HCT116 (cell line): ENCODE measurements around the gene CRYGA. TPM values are rescaled to one million over a fixed set of nuclear protein-coding genes. Genes with fewer than 3 reads are reported as not detected.

Experiments
- ATAC-seq: fragments of 200-7000 bp; cut with Tn5 transposase; 2 replicates; pipeline ENCODE4 v1.9.1; 2020; ENCODE audit warnings: mild to moderate bottlenecking, moderate library complexity
- BruUV-seq: library from RNA; stranded (reverse); fragments of 400-500 nt; replicated peaks from 2 replicates; lab custom pipeline; 2021; lab: Mats Ljungman, UMichigan
- CTCF ChIA-PET: fragments of 300-600 bp; sonication (Branson Sonifier 250); formaldehyde crosslinking; loops from one replicate; lab custom pipeline; 2021; ENCODE audit warnings: antibody characterized with exemption; lab: Charles Lee
- POLR2A ChIA-PET: fragments of 300-600, 350-600 bp; sonication (Branson Sonifier 250); formaldehyde crosslinking; loops from one replicate; lab custom pipeline; 2021; ENCODE audit warnings: antibody characterized with exemption; lab: Charles Lee
- RAD21 ChIA-PET, 2 experiments: fragments of 300-600 bp; sonication (Branson Sonifier 250); formaldehyde crosslinking; loops; one replicate each; lab custom pipeline; 2023; ENCODE audit warnings: low total read pairs in 2 of 2; ENCODE audit not compliant: uncharacterized antibody in 2 of 2, unreplicated experiment in 2 of 2, low non-redundant PET in 1 of 2; lab: Charles Lee
- DNase-seq: peaks from one replicate; pipeline ENCODE4 v3.0.0-alpha.2; 2010; ENCODE audit warnings: low read depth, low spot score
- H2AFZ ChIP-seq: fragments of 200-600 bp; shearing (Covaris generic), sonication (generic); 2 replicates; pipeline ENCODE4 v1.6.1; 2017; ENCODE audit warnings: low read depth, mixed run types, mixed read lengths, antibody characterized with exemption, low read length; ENCODE audit not compliant: poor library complexity, severe bottlenecking
- H3K27ac ChIP-seq: 2 replicates; pipeline ENCODE4 v1.5.1; 2012; ENCODE audit warnings: low read depth, low read length
- H3K27me3 ChIP-seq: fragments of 200-600 bp; sonication (generic); 2 replicates; pipeline ENCODE4 v1.6.1; 2016; ENCODE audit warnings: mixed run types, low read length, mixed read lengths; ENCODE audit not compliant: insufficient read depth
- H3K36me3 ChIP-seq, 2 experiments: fragments of 200-500 bp in 1 of 2; fragments of 200-600 bp in 1 of 2; sonication (Bioruptor generic) in 1 of 2; sonication (generic) in 1 of 2; 2 replicates each; pipeline versions ENCODE4 v1.5.1 to v1.6.1; 2014 to 2016; ENCODE audit warnings: low read length in 2 of 2, inconsistent platforms in 1 of 2, mixed read lengths in 1 of 2, mixed run types in 1 of 2; ENCODE audit not compliant: insufficient read depth in 2 of 2, control insufficient read depth in 1 of 2
- H3K4me1 ChIP-seq, 2 experiments: fragments of 200-600 bp in 1 of 2; sonication (generic) in 1 of 2; 2 replicates each; pipeline versions ENCODE4 v1.5.1 to v1.6.1; 2012 to 2017; ENCODE audit warnings: low read length in 2 of 2, inconsistent platforms in 1 of 2, mild to moderate bottlenecking in 1 of 2, mixed read lengths in 1 of 2, mixed run types in 1 of 2, moderate library complexity in 1 of 2; ENCODE audit not compliant: insufficient read depth in 2 of 2, control insufficient read depth in 1 of 2
- H3K4me2 ChIP-seq: fragments of 200-600 bp; sonication (generic); 2 replicates; pipeline ENCODE4 v1.6.1; 2017; ENCODE audit warnings: mixed run types, low read length, mixed read lengths
- H3K4me3 ChIP-seq, 2 experiments: fragments of 200-600 bp in 1 of 2; sonication (generic) in 1 of 2; replicated peaks in 1 of 2; 2 replicates each; pipeline ENCODE4 v1.5.1; 2011 to 2016; ENCODE audit warnings: low read length in 2 of 2, control low read depth in 1 of 2, low read depth in 1 of 2, mild to moderate bottlenecking in 1 of 2, mixed read lengths in 1 of 2, mixed run types in 1 of 2
- H3K79me2 ChIP-seq: fragments of 200-600 bp; sonication (generic); 2 replicates; pipeline ENCODE4 v1.6.1; 2017; ENCODE audit warnings: mild to moderate bottlenecking, mixed run types, low read length, moderate library complexity, mixed read lengths; ENCODE audit not compliant: insufficient read depth
- H3K9ac ChIP-seq: fragments of 200-600 bp; sonication (generic); 2 replicates; pipeline ENCODE4 v1.6.1; 2016; ENCODE audit warnings: low read length, mixed read lengths
- H3K9me2 ChIP-seq: fragments of 200-600 bp; sonication (generic), shearing (Covaris generic); 2 replicates; pipeline ENCODE4 v1.6.1; 2017; ENCODE audit warnings: mixed run types, mild to moderate bottlenecking, moderate library complexity; ENCODE audit not compliant: insufficient read depth
- H3K9me3 ChIP-seq, 2 experiments: fragments of 200-500 bp in 1 of 2; fragments of 200-600 bp in 1 of 2; sonication (Bioruptor generic) in 1 of 2; sonication (generic) in 1 of 2; 2 replicates each; pipeline ENCODE4 v1.6.1; 2014 to 2017; ENCODE audit warnings: low read length in 2 of 2, mixed read lengths in 2 of 2, inconsistent platforms in 1 of 2, low read depth in 1 of 2, mild to moderate bottlenecking in 1 of 2, mixed run types in 1 of 2, moderate library complexity in 1 of 2; ENCODE audit not compliant: control insufficient read depth in 1 of 2, insufficient read depth in 1 of 2
- H4K20me1 ChIP-seq: fragments of 200-600 bp; sonication (generic), shearing (Covaris generic); 2 replicates; pipeline ENCODE4 v1.6.1; 2017; ENCODE audit warnings: mixed run types, mild to moderate bottlenecking, moderate library complexity; ENCODE audit not compliant: insufficient read depth
- ATF3 ChIP-seq: IDR thresholded peaks from 2 replicates; pipeline ENCODE4 v1.6.1; 2012
- CEBPB ChIP-seq: IDR thresholded peaks from 2 replicates; pipeline ENCODE4 v1.6.1; 2012; ENCODE audit warnings: low read depth
- EGR1 ChIP-seq: IDR thresholded peaks from 2 replicates; pipeline ENCODE4 v1.6.1; 2012; ENCODE audit warnings: low read depth
- ELF1 ChIP-seq: IDR thresholded peaks from 2 replicates; pipeline ENCODE4 v1.6.1; 2012; ENCODE audit warnings: low read depth, borderline replicate concordance
- EZH2 ChIP-seq: fragments of 200-600 bp; sonication (generic); IDR thresholded peaks from 2 replicates; pipeline ENCODE4 v1.6.1; 2017; ENCODE audit warnings: antibody characterized with exemption, mixed run types
- EZH2phosphoT487 ChIP-seq: fragments of 200-600 bp; IDR thresholded peaks from 2 replicates; pipeline ENCODE4 v1.6.1; 2018; ENCODE audit warnings: antibody characterized with exemption, borderline replicate concordance
- FOSL1 ChIP-seq: IDR thresholded peaks from 2 replicates; pipeline ENCODE4 v1.6.1; 2012; ENCODE audit warnings: low read depth
- JUND ChIP-seq: IDR thresholded peaks from 2 replicates; pipeline ENCODE4 v1.6.1; 2012
- MAX ChIP-seq: IDR thresholded peaks from 2 replicates; pipeline ENCODE4 v1.6.1; 2012
- POLR2A ChIP-seq: IDR thresholded peaks from 2 replicates; pipeline ENCODE4 v1.7.0; 2011; ENCODE audit warnings: borderline replicate concordance; ENCODE audit not compliant: insufficient read depth, insufficient read length; ENCODE audit errors: extremely low read depth
- POLR2AphosphoS5 ChIP-seq: IDR thresholded peaks from 2 replicates; pipeline ENCODE4 v1.6.1; 2011; ENCODE audit warnings: mild to moderate bottlenecking, low read depth, low read length, moderate library complexity
- RAD21 ChIP-seq: IDR thresholded peaks from 2 replicates; pipeline ENCODE4 v1.6.1; 2012; ENCODE audit warnings: low read depth, mild to moderate bottlenecking
- SP1 ChIP-seq: IDR thresholded peaks from 2 replicates; pipeline ENCODE4 v1.6.1; 2012; ENCODE audit warnings: low read depth
- SRF ChIP-seq: IDR thresholded peaks from 2 replicates; pipeline ENCODE4 v1.6.1; 2012; ENCODE audit warnings: low read depth
- TCF7L2 ChIP-seq: IDR thresholded peaks from 2 replicates; pipeline ENCODE4 v1.7.0; 2011; ENCODE audit warnings: borderline replicate concordance, inconsistent platforms; ENCODE audit not compliant: insufficient read depth, insufficient read length; ENCODE audit errors: extremely low read depth
- YY1 ChIP-seq: IDR thresholded peaks from 2 replicates; pipeline ENCODE4 v1.6.1; 2011; ENCODE audit warnings: low read length, low read depth, moderate library complexity, mild to moderate bottlenecking; ENCODE audit not compliant: insufficient replicate concordance; ENCODE audit errors: extremely low read depth
- ZFX ChIP-seq: fragments of 450-650 bp; IDR thresholded peaks from 2 replicates; pipeline ENCODE4 v1.6.1; 2017
- ZNF274 ChIP-seq: fragments of 200-500 bp; sonication (Bioruptor generic); IDR thresholded peaks from 2 replicates; pipeline ENCODE4 v1.6.1; 2014; ENCODE audit warnings: mild to moderate bottlenecking, low read depth, low read length, inconsistent platforms
- intact Hi-C: fragments of 100-400 bp; cut with micrococcal nuclease; formaldehyde crosslinking; loops from 2 replicates; pipeline ENCODE4 v1.10.0; 2022
- total RNA-seq: library from RNA; stranded (reverse); gene quantifications from one replicate; pipeline ENCODE4 v1.2.1, GENCODE V29; 2021; ENCODE audit not compliant: unreplicated experiment
- TF ChIP-seq, protein P1 (sequence below): IDR thresholded peaks from 2 replicates; pipeline ENCODE4 v1.6.1; 2011; ENCODE audit warnings: mild to moderate bottlenecking, low read length, moderate library complexity; ENCODE audit not compliant: insufficient replicate concordance; ENCODE audit errors: extremely low read depth
- TF ChIP-seq, protein P2 (sequence below), 3 experiments: fragments of 200-600 bp in 1 of 3; sonication (generic) in 1 of 3; IDR thresholded peaks in 2 of 3; conservative IDR thresholded peaks in 1 of 3; 2 replicates each; pipeline ENCODE4 v1.5.1; 2012 to 2017; ENCODE audit warnings: low read depth in 2 of 3, low read length in 2 of 3, antibody characterized with exemption in 1 of 3, borderline replicate concordance in 1 of 3, control low read depth in 1 of 3, mild to moderate bottlenecking in 1 of 3, mixed read lengths in 1 of 3, mixed run types in 1 of 3, moderate library complexity in 1 of 3; ENCODE audit not compliant: insufficient read depth in 1 of 3

The CRYGA gene
- total RNA-seq, 1 experiment from 2014 or later, result not detected

DNA sequence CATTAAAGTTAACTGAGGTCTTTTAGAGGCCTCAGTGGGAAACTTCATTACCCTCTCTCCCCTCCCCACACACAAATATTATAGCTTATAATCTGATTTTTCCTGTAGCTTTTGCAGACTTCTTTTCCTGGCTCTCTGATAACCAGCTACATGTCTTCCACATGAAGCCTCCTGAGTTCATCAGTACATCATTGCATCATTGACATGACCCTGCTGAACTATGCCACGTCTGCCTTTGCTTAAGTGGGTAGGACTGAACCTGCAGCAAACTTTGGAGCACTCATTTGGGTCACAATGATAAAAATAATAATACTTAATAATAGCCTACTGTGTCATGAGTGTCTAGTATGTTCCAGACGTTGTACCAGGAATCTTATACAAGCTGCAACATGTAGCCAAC, 7.0 kb downstream of the CRYGA start:
- DNase-seq (no peak), ATAC-seq (no peak)
- Histone ChIP-seq H2AFZ (no peak overlapping the region), H3K4me2 (no peak overlapping the region), H3K27me3 (no peaks in the 10 kb centered on the region), H4K20me1 (no peaks in the 10 kb centered on the region), H3K79me2 (no peaks in the 10 kb centered on the region), H3K4me3 (no peak overlapping the region), H3K9me2 (no peaks in the 10 kb centered on the region), H3K27ac (no peak overlapping the region), H3K9me3 (no peaks in the 10 kb centered on the region), H3K4me1 (no peaks in the 10 kb centered on the region), H3K36me3 (no peaks in the 10 kb centered on the region), H3K9ac (no peak overlapping the region)
- ChIA-PET RAD21 (no interaction called here), CTCF (no interaction called here), POLR2A (no interaction called here)
- TF ChIP-seq ZFX (no peak), EZH2 (no peak), CEBPB (no peak), ELF1 (no peak), POLR2A (no peak), ZNF274 (no peak), EZH2phosphoT487 (no peak), JUND (no peak), RAD21 (no peak), YY1 (no peak), FOSL1 (no peak), ATF3 (no peak), SRF (no peak), POLR2AphosphoS5 (no peak), TCF7L2 (no peak), SP1 (no peak), EGR1 (no peak), MAX (no peak)
- TF ChIP-seq, protein P1, sequence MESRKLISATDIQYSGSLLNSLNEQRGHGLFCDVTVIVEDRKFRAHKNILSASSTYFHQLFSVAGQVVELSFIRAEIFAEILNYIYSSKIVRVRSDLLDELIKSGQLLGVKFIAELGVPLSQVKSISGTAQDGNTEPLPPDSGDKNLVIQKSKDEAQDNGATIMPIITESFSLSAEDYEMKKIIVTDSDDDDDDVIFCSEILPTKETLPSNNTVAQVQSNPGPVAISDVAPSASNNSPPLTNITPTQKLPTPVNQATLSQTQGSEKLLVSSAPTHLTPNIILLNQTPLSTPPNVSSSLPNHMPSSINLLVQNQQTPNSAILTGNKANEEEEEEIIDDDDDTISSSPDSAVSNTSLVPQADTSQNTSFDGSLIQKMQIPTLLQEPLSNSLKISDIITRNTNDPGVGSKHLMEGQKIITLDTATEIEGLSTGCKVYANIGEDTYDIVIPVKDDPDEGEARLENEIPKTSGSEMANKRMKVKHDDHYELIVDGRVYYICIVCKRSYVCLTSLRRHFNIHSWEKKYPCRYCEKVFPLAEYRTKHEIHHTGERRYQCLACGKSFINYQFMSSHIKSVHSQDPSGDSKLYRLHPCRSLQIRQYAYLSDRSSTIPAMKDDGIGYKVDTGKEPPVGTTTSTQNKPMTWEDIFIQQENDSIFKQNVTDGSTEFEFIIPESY, result no peak
- TF ChIP-seq, protein P2, sequence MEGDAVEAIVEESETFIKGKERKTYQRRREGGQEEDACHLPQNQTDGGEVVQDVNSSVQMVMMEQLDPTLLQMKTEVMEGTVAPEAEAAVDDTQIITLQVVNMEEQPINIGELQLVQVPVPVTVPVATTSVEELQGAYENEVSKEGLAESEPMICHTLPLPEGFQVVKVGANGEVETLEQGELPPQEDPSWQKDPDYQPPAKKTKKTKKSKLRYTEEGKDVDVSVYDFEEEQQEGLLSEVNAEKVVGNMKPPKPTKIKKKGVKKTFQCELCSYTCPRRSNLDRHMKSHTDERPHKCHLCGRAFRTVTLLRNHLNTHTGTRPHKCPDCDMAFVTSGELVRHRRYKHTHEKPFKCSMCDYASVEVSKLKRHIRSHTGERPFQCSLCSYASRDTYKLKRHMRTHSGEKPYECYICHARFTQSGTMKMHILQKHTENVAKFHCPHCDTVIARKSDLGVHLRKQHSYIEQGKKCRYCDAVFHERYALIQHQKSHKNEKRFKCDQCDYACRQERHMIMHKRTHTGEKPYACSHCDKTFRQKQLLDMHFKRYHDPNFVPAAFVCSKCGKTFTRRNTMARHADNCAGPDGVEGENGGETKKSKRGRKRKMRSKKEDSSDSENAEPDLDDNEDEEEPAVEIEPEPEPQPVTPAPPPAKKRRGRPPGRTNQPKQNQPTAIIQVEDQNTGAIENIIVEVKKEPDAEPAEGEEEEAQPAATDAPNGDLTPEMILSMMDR (IDR thresholded peaks at IDR 0.05 in 2 of 3, conservative IDR thresholded peaks at IDR 0.05 in 1 of 3; ENCODE audit: borderline replicate concordance in 1 of 3, insufficient read depth in 1 of 3, low read depth in 2 of 3, low read length in 2 of 3), result no peak
- no TSS peak for BruUV-seq
- intact Hi-C loops, result no loop called here
